Activated B cell treated with CpG ODN at 0.5 μM for 24 hours (primary cell): ENCODE data around the gene KHNYN. TPM values are rescaled to one million over a fixed set of nuclear protein-coding genes. Genes with fewer than 3 reads are reported as not detected.
A peak's percentile ranks its signal among the peaks of the same experiment; 100 is the strongest.
"Not testable (repeated sequence)": the region's sequence is repeated elsewhere in the genome, so short reads cannot be mapped to it uniquely, and the experiment has no call there.

Experiments
- ATAC-seq: fragments of 200-7000 bp; cut with Tn5 transposase; one replicate; pipeline ENCODE4 v1.10.0; 2021; ENCODE audit warnings: low read depth, mild to moderate bottlenecking, moderate library complexity
- CTCF ChIA-PET: fragments of 350-600 bp; sonication (Branson Sonifier 250); formaldehyde crosslinking; loops from one replicate; lab custom pipeline; 2021; ENCODE audit warnings: antibody characterized with exemption; lab: Charles Lee
- POLR2A ChIA-PET: fragments of 350-600 bp; sonication (Branson Sonifier 250); formaldehyde crosslinking; loops from one replicate; lab custom pipeline; 2021; ENCODE audit warnings: antibody characterized with exemption; lab: Charles Lee
- DNase-seq: peaks from one replicate; pipeline ENCODE4 v3.0.0; 2022
- H3K27ac Mint-ChIP-seq: one replicate; pipeline ENCODE4 v1.8.0; 2020; ENCODE audit warnings: mixed read lengths
- H3K27me3 Mint-ChIP-seq: one replicate; pipeline ENCODE4 v1.8.0; 2021; ENCODE audit warnings: mixed read lengths
- H3K36me3 Mint-ChIP-seq: one replicate; pipeline ENCODE4 v1.8.0; 2021; ENCODE audit warnings: low read depth, mixed read lengths
- H3K4me1 Mint-ChIP-seq: one replicate; pipeline ENCODE4 v1.8.0; 2021; ENCODE audit warnings: mixed read lengths
- H3K4me3 Mint-ChIP-seq: one replicate; pipeline ENCODE4 v1.8.0; 2020; ENCODE audit warnings: mild to moderate bottlenecking, mixed read lengths
- H3K9me3 Mint-ChIP-seq: one replicate; pipeline ENCODE4 v1.8.0; 2020; ENCODE audit warnings: mixed read lengths
- intact Hi-C: fragments of 100-400 bp; cut with micrococcal nuclease; formaldehyde crosslinking; loops from one replicate; pipeline ENCODE4 v1.15.1; 2024
- total RNA-seq: library from RNA; stranded (reverse); gene quantifications from 2 replicates; pipeline ENCODE4 v1.2.3, GENCODE V29; 2022
- TF ChIP-seq, protein P1 (sequence below): fragments of 200-600 bp; IDR thresholded peaks from one replicate; pipeline ENCODE4 v1.8.0; 2022; ENCODE audit warnings: antibody characterized with exemption, mild to moderate bottlenecking

Gene KHNYN
- total RNA-seq, 1 donor from 2014 or later, result 130 TPM

- CTCF ChIA-PET, result no interaction called here
Observed at GRCh38 chr14:24465805-24466204, 36.1 kb downstream of the KHNYN start.

DNA sequence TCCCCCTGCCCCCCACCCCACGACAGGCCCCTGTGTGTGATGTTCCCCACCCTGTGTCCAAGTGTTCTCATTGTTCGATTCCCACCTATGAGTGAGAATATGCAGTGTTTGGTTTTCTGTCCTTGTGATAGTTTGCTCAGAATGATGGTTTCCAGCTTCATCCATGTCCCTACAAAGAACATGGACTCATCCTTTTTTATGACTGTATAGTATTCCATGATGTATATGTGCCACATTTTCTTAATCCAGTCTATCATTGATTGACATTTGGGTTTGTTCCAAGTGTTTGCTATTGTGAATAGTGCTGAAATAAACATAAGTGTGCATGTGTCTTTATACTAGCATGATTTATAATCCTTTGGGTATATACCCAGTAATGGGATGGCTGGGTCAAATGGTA lies 40.7 kb downstream of the KHNYN start:
- intact Hi-C loops, H3K27ac Mint-ChIP-seq, CTCF ChIA-PET, H3K9me3 Mint-ChIP-seq, H3K36me3 Mint-ChIP-seq, DNase-seq, POLR2A ChIA-PET, H3K4me3 Mint-ChIP-seq, ATAC-seq, H3K4me1 Mint-ChIP-seq, H3K27me3 Mint-ChIP-seq: not testable (repeated sequence)

More at GRCh38 chr14:24465805-24466204, 36.1 kb downstream of the KHNYN start:
- Mint-ChIP-seq H3K4me3 (no peak overlapping the region), H3K27me3 (no peaks in the 10 kb centered on the region), H3K9me3 (no peaks in the 10 kb centered on the region), H3K27ac (no peak overlapping the region), H3K36me3 (no peaks in the 10 kb centered on the region), H3K4me1 (peaks cover 8% of the 10 kb centered on the region)
- ATAC-seq, result no peak
- TF ChIP-seq, protein P1, sequence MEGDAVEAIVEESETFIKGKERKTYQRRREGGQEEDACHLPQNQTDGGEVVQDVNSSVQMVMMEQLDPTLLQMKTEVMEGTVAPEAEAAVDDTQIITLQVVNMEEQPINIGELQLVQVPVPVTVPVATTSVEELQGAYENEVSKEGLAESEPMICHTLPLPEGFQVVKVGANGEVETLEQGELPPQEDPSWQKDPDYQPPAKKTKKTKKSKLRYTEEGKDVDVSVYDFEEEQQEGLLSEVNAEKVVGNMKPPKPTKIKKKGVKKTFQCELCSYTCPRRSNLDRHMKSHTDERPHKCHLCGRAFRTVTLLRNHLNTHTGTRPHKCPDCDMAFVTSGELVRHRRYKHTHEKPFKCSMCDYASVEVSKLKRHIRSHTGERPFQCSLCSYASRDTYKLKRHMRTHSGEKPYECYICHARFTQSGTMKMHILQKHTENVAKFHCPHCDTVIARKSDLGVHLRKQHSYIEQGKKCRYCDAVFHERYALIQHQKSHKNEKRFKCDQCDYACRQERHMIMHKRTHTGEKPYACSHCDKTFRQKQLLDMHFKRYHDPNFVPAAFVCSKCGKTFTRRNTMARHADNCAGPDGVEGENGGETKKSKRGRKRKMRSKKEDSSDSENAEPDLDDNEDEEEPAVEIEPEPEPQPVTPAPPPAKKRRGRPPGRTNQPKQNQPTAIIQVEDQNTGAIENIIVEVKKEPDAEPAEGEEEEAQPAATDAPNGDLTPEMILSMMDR, result no peak
- intact Hi-C loops, result no loop called here
- POLR2A ChIA-PET, result no interaction called here
- no peak for DNase-seq

GRCh38 chr14:24473211-24473610 lies 43.5 kb downstream of the KHNYN start:
- ATAC-seq (no peak), DNase-seq (no peak)
- Mint-ChIP-seq H3K27me3 (no peaks in the 10 kb centered on the region), H3K27ac (no peak overlapping the region), H3K9me3 (no peaks in the 10 kb centered on the region), H3K36me3 (no peaks in the 10 kb centered on the region), H3K4me1 (no peaks in the 10 kb centered on the region), H3K4me3 (no peak overlapping the region)
- CTCF ChIA-PET, result no interaction called here
- TF ChIP-seq, protein P1, result no peak
- intact Hi-C loops, result no loop called here
- POLR2A ChIA-PET, result no interaction called here

DNA sequence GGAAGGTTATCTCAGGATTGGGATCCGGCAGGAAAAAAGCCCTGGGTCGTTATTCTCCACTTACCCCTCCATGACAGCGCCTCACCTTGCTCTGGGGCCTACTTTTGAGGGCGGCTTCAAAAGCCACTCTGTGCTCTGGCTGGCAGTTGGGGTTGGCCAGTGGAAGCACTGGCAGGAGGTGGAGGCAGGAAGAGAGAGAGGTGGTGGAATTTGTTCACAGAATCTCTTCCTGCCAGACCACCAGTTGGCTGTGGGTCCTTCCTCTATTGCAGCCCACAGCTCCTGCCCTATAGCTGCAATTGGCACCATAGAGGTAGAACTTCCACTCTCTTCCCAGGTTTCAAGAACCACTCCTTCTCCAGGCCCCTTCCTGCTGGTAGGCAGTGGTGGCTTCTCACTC lies 45.5 kb downstream of the KHNYN start:
- Mint-ChIP-seq H3K27me3 (no peaks in the 10 kb centered on the region), H3K27ac (no peak overlapping the region)
- TF ChIP-seq, protein P1, result no peak

DNA sequence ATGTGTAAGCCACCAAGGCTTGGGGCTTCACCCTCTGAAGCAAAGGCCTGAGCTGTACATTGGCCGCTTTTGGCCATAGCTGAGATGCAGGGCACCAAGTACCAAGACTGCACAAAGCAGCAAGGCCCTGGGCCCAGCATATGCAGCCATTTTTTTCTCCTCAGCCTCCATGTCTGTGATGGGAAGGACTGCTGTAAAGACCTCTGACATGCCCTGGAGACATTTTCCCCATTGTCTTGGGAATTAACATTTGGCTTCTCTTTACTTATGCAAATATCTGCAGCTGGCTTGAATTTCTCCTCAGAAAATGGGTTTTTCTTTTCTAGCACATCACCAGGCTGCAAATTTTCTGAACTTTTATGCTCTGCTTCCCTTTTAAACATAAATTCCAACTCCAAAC lies 50.2 kb downstream of the KHNYN start:
- H3K4me1 Mint-ChIP-seq, result peaks cover 20% of the 10 kb centered on the region
- DNase-seq, POLR2A ChIA-PET, H3K9me3 Mint-ChIP-seq, H3K27ac Mint-ChIP-seq, CTCF ChIA-PET, ATAC-seq, H3K36me3 Mint-ChIP-seq, H3K27me3 Mint-ChIP-seq, H3K4me3 Mint-ChIP-seq: not testable (repeated sequence)
- intact Hi-C loops, result loop anchor here (2.0 to 5.0 kb wide), 2 partner anchors 653 to 672 kb away; no protein-coding TSS in a partner anchor

More for the DNA sequence above, 45.5 kb downstream of the KHNYN start:
- intact Hi-C loops, result no loop called here
- ChIA-PET POLR2A (no interaction called here), CTCF (no interaction called here)
- DNase-seq (no peak), ATAC-seq (no peak)
- Mint-ChIP-seq H3K36me3 (no peaks in the 10 kb centered on the region), H3K9me3 (no peaks in the 10 kb centered on the region), H3K4me3 (no peak overlapping the region), H3K4me1 (no peaks in the 10 kb centered on the region)

DNA sequence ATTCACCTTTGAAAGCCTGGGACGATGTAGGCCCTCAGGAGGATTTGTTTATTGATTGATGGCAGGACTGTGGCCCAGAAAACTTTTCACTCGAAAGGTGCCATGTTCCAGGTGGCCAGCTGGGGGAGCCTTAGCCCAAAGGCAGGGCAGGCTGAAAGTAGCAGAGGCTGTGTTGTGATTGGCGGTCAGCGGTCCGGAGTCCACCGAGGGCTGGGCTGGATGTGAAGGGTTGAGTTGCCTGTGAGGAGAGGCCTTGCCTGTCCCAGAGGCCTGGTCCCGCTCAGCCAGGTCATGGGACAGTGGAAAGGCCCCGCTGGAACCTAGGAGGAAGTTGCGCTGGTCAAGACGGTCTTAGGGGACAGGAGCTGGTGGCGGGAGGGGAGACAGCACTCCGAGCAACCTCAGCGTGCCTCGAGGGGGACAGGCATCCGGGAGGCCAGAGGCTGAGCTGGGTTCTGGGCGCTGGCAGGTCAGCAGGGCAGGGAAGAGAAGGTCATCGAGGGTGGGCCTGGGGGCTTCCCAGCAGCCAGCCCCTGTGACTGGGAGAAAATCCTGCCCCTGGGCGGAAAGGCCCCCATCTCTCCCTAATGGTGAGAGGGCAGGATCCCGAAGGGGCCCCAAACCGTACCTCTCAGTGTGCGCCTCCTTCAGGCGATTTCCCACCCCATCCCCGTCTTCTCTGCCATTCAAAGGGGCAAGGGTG lies 52.0 kb downstream of the KHNYN start:
- Mint-ChIP-seq H3K36me3 (no peaks in the 10 kb centered on the region), H3K4me3 (peak overlapping the region; percentile 83), H3K9me3 (no peaks in the 10 kb centered on the region), H3K27me3 (no peaks in the 10 kb centered on the region), H3K27ac (peak overlapping the region; percentile 41), H3K4me1 (peaks cover 20% of the 10 kb centered on the region)
- intact Hi-C loops, result loop anchor here (1.0 to 5.0 kb wide), 3 partner anchors 198 to 671 kb away; no protein-coding TSS in a partner anchor
- POLR2A ChIA-PET, result no interaction called here
- CTCF ChIA-PET, result interaction anchor here (0.8 to 1.8 kb wide), 4 partner anchors 198 to 650 kb away, joined by 3 to 6 read pairs (median 4); no protein-coding TSS in a partner anchor
- TF ChIP-seq, protein P1, result no peak
- ATAC-seq (peak; percentile 77), DNase-seq (peak; percentile 27)

- H3K27ac Mint-ChIP-seq, H3K36me3 Mint-ChIP-seq, DNase-seq, H3K4me3 Mint-ChIP-seq, H3K27me3 Mint-ChIP-seq, H3K9me3 Mint-ChIP-seq, POLR2A ChIA-PET, ATAC-seq: not testable (repeated sequence)
- peaks cover 20% of the 10 kb centered on the region for H3K4me1 Mint-ChIP-seq
- CTCF ChIA-PET, result interaction anchor here (1.5 to 1.8 kb wide), 2 partner anchors 199 to 649 kb away, joined by 3 to 6 read pairs; no protein-coding TSS in a partner anchor
- intact Hi-C loops, result loop anchor here (5.0 kb wide), 1 partner anchor 670 kb away; no protein-coding TSS in a partner anchor
Observed at GRCh38 chr14:24482699-24483303, 53.0 kb downstream of the KHNYN start.
